NCI-H1092 (cell line): Measurements from ENCODE around the gene SLC39A3.
"Not testable (repeated sequence)": the region's sequence is repeated elsewhere in the genome, so short reads cannot be mapped to it uniquely, and the experiment has no call there.

Source experiments
- DNase-seq: peaks from one replicate; lab custom pipeline; 2025; lab: John Stamatoyannopoulos, UW

SLC39A3 gene

DNA sequence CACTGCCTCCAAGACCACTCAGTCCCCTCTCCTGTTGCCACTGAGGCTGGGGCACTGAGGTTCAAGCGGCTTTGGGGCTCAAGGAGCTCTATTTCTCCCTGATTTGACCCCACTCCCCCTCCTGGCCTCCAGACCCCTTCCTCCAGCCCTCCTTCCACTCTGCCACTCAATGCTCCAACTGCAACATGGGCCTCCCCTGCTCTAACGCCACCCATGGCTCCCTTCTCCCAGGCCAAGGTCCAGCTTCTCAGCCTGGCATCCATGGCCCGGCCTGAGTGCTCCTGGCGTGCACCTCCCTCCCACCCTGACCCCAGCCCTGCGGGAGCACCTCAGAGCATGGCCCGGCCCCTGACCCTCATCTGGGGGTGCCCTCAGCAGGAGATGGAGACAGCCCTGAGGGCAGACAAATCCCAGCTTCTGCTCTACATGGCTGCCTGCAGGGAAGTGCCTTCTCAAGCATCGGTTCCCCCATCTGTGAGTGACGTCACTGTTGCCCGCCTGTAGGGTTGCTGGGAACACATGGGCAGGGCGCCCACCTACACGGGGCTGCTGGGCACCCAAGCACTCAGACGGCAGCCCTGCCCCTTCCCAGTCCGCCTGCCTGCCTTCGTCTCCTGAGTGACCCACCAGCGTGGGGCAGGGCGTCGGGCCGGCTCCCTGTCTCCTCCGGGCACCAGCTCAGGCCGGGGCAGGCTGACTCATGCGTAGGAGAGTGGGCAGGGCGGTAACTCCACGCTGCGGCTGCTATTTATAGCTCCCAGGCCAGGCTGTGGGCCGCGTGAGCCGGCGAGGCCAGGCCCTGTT is 17.1 kb downstream of the SLC39A3 start:
- DNase-seq: no peak

DNA sequence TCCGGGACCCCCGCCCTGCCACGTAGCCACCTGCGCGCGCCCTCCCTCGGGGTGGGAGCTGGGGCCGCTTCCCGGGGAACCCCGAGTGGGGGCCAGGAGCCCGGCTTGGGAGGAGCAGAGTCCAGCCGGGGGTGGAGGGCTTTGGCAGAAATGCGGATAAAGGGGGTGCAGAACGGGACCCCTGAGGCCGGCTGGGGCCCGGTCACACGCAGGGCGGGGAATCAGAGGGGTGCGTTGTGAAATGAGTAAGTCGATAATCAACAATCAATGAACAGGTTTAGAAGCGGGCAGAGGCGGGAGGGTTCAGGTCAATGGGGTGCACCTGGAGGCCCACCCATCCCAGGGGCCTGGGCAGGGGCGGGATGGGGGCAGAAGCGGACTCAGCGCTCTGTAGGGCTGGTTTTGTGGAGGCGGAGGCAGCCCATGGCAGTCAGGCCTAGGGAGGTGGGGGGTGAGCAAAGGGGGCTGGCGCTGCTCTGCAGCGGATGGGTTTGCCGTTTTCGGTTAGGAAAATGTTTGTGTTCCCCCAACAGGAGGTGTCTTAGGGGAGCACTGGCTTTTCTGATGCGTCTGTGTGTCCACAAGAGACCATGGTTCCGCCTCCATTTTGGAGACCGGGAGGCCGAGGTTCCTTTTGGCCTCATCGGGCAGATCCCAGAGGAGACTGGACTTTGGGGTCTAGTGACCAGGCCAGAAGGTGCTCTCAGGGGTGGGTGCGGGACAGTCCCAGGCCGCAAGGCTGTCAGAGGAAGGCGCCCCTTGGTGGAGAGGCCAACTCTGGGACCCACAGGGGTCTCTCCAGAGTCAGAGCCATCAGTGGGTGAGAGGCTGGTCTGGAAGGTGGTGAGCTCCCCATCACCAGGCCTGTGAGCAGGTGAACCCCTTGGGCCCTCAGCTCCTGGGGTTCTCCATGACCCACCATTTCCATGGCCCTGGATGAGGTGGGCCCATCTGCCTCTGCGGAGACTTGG is 18.0 kb downstream of the SLC39A3 start:
- DNase-seq: no peak

DNA sequence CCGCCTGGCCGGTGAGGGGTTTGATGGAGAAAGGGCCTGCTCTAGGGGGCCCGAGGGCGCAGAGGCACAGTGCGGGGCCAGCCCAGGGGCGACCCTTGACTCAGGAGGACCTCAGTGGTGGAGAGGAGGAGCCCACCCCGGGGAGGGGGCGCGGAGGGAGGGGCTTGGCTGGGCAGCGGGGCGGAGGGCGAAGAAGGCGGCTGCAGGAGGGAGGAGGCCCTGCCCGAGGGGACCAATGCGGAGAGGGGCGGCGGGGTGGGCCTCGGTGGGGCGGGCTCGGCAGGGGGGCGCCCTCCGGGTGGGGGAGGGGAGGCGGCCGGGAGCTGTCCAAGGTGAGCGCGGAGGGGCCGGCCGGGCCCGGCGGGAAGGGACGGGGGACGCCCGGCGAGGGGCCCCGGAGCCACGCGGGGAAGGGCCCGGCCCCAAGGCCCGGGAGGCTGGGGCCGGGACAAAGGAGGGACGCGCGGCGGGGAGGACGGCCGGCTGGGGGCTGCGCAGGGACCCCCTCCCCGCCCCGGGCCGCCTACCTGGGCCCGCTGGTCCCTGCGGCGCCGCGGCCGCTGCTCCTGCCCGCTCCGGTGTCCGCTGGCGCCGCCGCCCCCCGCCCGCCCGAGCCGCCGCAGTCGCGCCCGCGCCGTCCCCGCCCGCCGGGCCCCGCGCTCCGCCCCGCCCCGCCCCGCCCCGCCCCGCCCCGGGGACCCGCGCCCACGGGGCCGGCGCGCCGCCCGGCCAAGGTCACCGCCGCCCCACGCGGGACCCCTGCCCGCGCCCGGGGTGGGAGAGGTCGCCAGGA is 18.8 kb downstream of the SLC39A3 start, which contains the start of gene DIRAS1:
Gene DIRAS1, minus strand, starts transcription at position 596 of the 793 bp plus-strand sequence. CDS start 3,566 bp downstream, outside the sequence.
- DNase-seq: no peak

DNA sequence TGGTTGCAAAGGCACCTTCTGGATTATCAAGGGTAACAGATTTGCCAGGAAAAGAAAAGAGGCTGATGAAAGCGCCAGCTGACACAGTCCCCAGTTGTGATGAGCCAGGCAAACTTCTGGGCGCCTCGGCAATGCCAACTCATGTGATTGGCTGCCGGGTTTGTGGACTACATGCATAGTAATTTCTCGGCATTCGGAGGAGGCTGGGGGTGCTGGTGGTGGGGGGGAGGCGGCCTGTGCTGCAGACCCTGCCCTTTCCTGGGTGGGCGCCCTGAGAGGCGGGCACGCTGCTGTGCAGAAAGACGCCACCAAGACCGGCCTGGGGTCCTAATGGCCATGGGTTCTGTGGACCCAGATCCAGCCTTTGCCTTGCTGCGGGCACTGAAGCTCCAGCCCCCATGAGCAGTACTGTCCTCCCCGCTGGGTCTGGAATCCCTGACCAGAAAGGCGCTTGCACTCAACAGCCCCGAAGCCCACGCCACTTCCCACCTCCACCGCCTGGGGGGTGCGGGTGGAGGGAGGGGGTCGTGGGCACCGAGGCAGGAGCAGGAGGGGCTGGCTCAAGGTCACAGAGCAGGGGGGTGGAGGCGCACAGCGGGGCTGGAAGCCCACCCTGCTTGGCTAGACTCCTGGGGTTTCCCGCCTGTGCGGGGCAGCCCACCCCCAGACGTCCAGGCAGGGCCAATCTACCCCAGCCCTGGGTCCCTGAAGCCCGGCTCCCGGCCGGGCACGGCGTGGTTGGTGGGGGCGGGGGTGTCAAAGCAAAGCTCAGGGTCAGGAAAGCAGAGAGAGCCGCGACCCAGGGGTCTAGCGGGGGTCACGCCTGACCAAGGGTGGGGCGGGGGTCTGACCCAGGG is 19.7 kb downstream of the SLC39A3 start:
- no peak for DNase-seq

DNA sequence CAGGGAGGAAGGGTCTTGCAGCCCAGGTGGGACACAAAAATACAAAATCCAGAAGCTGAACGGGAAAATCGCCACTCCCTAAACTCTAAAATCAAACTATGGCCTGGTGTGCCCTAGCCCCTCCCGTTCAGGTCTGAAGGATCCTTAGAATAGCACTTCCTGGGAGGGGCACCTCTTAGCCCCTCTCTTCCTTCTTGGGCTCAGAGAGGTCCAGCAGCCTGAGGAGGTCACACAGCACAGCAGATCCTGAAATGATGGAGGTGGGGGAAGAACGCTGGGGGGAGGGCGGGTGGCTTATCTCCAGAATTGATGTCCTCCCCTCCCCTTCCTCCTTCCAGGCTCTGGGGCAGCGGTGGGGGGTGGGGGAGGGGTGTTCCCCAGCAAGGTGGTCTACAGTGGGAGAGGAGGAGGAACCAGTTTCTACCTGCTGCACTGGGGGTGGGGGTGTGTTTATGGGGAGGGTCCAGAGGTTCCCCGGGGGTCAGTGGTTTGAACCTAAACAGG is 20.5 kb downstream of the SLC39A3 start:
- no peak for DNase-seq

DNA sequence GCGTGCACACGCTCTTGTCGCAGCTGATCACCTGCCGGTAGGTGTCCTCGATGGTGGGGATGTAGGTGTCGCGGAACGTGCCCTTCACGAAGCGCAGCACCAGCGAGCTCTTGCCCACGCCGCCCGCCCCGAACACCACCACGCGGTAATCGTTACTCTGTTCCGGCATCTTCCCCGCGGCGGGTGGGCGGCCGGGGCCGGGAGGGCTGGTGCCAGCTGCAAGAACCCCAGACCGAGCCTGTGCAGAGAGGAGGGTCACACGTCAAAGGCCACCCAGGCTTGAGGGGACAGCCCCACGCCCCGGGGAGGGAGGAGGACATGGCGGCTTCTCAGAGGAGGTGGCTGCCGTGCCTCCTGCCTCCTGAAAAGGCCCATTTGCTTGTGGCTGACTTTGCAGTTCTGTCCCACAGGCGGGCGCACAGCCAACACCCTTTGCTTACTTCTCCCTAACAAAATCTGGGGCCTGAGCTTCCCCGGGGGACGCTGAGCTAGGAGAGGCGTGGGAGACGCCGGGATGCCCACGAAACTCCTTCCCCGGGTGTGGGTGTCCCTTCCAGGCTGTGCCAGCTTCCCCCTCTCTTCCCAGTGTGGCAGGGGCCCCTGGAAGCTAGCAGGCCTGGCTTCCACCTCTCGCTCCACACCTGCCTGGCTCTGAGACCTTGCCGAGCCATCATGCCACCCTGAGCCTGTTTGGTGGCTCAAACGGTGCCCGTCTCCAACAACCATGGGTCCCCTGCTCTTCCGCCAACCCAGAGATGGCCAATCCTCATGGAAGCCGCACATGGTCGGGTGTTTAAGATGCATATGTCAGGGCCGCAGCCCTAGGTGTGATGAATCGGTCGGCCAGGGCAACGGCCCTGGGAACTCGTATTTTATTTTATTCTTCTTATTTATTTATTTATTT is 21.9 kb downstream of the SLC39A3 start:
- DNase-seq: no peak

DNA sequence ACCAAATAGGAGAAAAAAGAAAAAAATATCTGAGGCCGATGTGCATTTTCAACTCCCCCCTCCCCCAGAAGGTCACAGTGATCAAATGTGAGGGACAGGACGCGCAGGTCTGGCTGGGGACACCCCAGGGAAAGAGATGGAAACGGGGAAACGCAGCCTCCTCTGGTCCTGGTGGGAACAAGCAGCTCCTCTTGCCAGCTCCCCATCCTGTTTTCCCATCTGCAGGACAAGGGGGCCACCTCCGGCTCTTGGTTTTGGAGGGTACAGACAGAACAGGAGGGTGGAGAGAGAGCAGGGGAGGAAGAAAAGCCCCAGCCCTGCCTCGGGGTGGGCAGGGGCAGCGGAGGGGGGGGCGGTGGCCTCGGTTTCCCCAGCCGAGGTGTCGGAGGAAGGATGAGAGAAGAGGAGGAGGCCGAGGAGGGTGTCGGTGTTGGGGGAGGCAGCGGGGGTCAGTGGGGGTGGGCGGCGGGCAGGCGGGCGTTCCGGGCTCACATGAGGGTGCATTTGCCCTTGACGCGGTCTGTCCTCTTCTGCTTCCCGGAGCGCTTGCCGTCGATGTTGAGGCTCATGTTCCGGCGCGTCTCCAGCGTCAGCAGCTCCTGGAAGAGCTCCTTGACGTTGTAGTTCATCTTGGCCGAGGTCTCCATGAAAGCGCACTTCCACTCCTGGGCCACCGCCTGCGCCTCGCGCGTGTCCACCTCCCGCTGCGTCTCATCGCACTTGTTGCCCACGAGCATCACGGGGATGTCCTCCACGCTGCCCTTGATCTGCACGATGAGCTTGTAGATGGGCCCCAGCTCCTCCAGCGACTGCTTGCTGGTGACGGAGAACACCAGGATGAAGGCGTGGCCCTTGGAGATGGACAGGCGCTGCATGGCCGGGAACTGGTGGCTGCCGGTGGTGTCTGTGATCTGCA is 22.8 kb downstream of the SLC39A3 start:
- no peak for DNase-seq

DNA sequence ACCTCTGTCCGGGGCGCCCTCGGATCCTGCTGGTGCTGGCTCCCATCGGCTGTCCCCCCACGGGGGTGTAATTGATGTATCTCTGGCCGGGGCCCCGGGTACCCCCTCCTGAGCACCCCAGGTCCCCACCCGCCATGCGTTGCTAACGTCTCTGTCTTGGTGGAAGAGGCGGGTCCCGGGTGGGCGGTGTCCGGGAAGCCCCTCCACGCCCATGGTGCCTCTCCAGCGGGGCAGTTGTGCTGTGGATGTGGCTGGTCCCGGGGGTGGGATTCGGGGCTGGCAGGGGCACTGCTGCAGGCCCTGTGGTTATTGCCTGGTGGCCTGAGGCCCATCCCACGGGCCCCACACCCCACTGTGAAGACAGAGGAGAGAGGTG is 23.6 kb downstream of the SLC39A3 start:
- DNase-seq: no peak

DNA sequence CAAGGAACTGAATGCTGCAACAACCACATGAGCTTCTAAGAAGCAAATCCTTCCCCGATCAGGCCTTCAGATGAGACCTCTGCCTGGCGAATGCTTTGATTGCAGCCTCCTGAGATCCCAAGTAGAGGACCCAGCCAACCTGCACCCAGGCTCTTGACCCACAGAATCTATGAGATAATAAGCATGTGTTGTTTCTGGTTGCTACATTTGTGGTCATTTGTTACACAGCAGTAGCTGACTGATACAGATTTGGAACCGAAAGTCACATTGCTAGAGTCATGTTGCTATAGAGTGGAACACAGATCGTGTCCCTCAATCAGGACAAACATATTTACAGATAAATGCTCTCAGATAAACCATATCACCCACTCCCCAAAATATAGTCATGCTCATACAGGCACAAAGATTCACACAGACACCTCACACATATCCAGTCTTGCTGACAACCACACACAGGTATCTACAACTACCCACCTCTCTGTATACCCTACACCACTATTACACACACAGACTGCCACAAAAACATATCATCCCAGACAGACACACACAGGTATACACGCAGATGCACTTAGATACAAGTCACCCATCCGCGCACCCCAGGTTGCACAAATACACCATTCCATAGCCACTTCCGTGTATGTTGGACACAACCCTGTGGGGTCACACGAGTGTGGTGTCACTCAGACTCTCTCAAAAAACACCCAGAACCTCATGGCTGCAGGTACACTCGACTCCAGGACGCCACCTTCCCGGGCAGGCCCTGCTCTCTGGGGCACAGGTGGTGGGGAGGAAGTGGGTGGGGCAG is 24.1 kb downstream of the SLC39A3 start:
- DNase-seq: no peak

DNA sequence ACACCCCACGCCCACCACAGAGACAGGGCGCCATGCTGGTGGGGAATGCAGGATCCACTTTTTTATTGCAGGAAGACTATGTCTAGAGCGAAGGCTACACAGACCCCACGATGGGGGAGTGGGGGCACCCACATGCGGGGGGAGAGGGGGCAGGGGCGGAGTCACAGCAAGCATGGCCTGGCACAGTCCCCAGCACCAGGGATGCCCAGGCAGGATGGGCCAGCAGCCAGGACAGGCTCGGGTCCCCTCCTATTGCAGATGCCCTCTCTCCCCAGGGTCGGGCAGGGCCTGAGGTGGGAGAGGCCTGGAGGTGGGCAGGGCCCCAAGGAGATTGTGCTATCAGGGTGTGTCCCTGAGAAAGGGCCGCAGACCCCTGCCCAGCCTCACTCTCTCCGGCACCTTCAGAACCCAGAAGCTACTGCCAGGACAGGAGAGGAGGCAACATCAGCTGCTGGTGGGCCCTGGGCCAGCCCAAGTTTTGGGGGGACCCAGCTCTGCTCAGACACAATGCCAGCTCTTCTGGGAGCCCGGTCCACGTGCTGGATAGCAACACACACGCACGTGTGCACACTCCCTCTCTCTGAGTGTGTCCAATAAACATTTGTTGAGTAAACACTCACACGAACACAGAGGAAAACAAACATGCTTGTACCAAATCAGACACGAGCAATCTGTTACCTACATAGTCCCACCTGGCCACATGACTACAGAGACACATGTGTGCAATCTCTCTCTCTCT is 25.1 kb downstream of the SLC39A3 start:
- no peak for DNase-seq

DNA sequence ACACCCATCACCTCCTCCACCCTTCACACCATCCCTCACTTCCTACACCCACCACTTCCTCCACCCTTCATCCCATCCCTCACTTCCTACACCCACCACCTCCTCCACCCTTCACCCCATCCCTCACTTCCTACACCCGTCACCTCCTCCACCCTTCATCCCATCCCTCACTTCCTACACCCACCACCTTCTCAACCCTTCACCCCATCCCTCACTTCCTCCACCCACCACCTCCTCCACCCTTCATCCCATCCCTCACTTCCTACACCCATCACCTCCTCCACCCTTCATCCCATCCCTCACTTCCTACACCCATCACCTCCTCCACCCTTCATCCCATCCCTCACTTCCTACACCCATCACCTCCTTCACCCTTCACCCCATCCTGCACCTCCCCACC is 25.7 kb downstream of the SLC39A3 start:
- not testable (repeated sequence) for DNase-seq

DNA sequence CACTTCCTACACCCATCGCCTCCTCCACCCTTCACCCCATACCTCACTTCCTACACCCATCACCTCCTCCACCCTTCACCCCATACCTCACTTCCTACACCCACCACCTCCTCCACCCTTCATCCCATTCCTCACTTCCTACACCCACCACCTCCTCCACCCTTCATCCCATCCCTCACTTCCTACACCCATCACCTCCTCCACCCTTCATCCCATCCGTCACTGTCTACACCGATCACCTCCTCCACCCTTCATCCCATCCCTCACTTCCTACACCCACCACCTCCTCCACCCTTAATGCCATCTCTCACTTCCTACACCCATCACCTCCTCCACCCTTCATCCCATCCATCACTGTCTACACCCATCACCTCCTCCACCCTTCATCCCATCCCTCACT is 26.6 kb downstream of the SLC39A3 start:
- not testable (repeated sequence) for DNase-seq

DNA sequence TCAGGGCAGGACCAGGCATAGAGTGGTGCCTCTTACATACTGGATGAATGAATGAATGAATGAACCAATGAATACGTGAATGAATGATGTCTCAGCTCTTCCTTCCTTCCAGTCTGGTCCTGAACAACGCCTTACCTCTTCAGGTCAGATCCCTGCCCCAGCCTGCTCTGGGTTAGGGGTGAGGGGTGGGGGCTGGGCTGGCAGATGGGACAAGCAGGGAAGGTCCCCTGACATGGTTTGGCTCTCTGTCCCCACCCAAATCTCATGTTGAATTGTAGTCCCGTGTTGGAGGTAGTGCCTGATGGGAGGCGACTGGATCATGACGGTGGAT is 28.0 kb downstream of the SLC39A3 start:
- no peak for DNase-seq

DNA sequence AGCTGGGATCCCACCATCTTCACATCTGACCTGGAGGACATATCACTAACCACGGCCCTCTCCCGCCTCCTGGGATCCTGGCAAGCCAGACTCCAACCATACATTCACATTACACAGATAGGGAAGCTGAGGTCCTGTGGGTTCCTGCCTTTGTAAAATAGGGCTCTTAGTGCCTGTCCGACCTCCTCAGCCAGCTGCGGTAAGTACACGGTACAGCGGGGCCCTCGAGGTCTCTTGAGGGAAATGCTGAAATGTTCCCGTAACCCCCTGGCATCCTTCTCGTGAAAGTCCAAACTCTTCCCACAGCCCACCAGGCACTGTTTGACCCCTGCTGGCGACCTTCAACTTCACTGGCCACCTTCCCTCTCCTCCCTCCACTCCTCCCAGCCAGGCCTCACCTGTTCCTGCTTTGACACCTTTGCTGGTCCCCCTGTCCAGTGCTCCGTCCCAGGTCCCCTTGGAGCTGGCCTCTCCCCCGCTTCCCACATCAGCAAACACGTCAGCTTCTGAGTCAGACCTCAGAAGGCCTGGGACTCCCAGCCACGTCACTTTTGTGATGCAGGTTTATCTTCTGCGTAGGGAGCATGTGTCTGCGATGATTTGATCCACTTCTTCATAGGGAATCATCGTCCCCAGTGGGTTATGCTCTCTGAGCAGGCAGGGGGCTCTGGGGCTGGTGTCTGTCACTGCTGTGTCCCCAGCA is 28.5 kb downstream of the SLC39A3 start:
- no peak for DNase-seq

DNA sequence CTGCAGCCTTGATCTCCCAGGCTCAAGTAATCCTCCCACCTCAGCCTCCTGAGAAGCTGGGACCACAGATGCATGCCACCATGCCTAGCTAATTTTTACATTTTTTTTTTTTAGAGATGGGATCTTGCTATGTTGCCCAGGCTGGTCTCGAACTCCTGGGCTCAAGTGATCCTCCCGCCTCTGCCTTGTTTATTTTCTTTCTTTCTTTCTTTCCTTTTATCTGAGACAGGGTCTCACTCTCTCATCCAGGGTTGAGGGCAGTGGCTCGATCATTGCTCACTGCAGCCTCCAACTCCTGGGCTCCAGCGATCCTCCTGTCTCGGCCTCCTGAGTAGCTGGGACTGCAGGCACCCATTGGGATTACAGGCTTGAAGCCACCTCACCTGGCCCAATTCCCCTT is 33.6 kb downstream of the SLC39A3 start:
- DNase-seq: no peak

DNA sequence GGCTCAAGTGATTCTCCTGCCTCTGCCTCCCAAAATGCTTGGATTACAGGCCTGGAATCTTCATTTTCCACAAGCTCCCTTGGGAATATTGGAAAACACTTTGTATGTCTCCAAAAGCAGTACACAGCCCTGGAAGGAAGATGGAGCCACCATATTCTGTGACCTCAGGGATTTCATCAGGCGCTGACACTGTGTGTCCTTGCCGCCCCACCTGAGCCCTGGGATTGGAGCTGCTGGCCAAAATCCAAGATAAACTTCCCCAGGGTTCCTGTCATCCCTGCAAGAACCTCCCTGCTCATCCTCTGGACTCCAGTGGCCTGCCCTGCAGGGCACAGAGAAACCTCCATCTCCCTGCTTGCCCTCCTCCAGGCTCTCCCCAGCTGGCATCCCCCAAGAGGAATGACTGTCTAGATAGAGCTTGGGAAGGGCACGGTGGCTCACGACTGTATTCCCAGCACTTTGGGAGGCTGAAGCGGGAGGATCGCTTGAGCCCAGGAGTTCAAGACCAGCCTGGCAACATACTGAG is 36.1 kb downstream of the SLC39A3 start:
- DNase-seq: no peak

DNA sequence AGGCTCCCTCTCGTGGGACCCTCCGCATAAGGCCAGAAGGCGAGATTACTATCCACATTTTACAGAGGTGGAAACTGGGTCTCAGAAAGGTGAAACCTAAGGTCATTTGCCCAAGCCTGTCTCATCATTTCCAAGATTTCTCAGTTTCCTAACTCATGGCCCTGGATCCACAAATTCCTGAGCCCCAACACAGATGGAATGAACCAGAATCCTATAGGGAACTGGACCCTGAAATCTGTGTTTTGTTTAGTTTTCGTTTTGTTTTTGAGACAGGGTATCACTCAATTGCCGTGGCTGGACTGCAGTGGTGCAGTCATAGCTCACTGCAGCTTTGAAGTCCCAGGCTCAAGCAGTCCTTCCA is 36.8 kb downstream of the SLC39A3 start:
- DNase-seq: no peak
